ENCODE results near the gene ENO1. TPM values are rescaled to one million over a fixed set of nuclear protein-coding genes. Genes with fewer than 3 reads are reported as not detected.

The ENO1 gene
- total and polyA plus RNA-seq, 9 of the 15 experiments (the other 6 are each of a cell fraction or from before 2014, with no cell fraction given), result 2,249 to 7,472 (median 2,868) TPM

DNA sequence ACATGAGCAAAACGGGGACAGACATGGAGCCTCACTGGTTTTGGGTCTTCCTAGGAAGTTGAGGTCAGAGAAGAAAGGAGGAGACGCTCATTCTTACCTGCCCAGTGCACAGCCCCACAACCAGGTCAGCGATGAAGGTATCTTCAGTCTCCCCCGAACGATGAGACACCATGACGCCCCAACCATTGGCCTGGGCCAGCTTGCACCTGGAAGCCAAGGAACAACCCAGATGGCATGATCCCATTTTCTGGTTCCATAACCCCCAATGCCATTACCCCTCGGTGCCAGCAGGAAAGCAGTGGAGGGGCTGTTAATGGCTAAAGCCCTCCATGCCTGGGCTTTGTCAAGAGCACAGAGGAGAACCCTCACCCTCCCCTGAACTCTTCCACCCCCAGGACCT lies 15.3 kb downstream of the ENO1 start (continued):
- TF ChIP-seq, protein P1, sequence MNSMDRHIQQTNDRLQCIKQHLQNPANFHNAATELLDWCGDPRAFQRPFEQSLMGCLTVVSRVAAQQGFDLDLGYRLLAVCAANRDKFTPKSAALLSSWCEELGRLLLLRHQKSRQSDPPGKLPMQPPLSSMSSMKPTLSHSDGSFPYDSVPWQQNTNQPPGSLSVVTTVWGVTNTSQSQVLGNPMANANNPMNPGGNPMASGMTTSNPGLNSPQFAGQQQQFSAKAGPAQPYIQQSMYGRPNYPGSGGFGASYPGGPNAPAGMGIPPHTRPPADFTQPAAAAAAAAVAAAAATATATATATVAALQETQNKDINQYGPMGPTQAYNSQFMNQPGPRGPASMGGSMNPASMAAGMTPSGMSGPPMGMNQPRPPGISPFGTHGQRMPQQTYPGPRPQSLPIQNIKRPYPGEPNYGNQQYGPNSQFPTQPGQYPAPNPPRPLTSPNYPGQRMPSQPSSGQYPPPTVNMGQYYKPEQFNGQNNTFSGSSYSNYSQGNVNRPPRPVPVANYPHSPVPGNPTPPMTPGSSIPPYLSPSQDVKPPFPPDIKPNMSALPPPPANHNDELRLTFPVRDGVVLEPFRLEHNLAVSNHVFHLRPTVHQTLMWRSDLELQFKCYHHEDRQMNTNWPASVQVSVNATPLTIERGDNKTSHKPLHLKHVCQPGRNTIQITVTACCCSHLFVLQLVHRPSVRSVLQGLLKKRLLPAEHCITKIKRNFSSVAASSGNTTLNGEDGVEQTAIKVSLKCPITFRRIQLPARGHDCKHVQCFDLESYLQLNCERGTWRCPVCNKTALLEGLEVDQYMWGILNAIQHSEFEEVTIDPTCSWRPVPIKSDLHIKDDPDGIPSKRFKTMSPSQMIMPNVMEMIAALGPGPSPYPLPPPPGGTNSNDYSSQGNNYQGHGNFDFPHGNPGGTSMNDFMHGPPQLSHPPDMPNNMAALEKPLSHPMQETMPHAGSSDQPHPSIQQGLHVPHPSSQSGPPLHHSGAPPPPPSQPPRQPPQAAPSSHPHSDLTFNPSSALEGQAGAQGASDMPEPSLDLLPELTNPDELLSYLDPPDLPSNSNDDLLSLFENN (IDR thresholded peaks at IDR 0.05; ENCODE audit: low read depth in 2 of 2, low read length in 2 of 2), result no peak
- TF ChIP-seq PHF20 (IDR thresholded peaks at IDR 0.05; ENCODE audit: partially characterized antibody) (no peak), SUPT5H (IDR thresholded peaks at IDR 0.05) (0 out of 2 replicates have a peak, but pooled peaks have one; percentile 4), ZNF384 (IDR thresholded peaks at IDR 0.05; ENCODE audit: low read depth, low read length) (no peak)

DNA sequence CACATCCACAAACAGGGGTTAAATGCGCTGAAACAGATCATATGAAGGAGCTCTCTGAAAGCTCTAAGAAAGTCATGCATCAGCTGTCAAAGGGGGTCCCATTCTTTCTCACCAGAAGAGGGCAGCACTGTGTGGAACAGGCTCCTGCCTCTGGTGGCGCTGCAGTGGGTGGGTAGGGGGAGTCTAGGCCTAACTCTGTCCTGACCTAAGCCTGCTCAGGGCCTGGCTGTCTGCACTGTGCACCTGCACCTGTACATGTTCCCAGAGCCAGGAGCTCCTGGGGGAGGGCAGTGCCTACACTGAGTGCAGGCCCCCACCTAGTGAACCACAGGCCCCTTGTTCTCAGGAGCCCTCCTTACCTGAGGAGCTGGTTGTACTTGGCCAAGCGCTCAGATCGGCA lies 16.0 kb downstream of the ENO1 start:
- DNase-seq (ENCODE audit: extremely low read depth in 1 of 4, low spot score in 3 of 4), result peak; percentile 57 to 76 (median 60)
- no peak overlapping the region for H3K4me2 ChIP-seq (ENCODE audit: insufficient read depth, low read length)
- FAIRE-seq, result peak; percentile 29
- no peaks in the 10 kb centered on the region for H3K9me3 ChIP-seq (replicated peaks; ENCODE audit: control insufficient read depth, insufficient read depth, low read depth, low read length)
- intact Hi-C loops (cut with micrococcal nuclease) (no loop called here), in situ Hi-C loops (cut with MboI) (no loop called here)
- H3K9me1 ChIP-seq (ENCODE audit: control insufficient read depth, insufficient read depth, low read length), result peaks cover 14% of the 10 kb centered on the region
- ATAC-seq, result peak; percentile 64
- no peak overlapping the region for H3K4me3 ChIP-seq
- ChIA-PET POLR2A (interaction anchor here (0.5 to 14.9 kb wide), 10 partner anchors 8 to 182 kb away, joined by 3 to 219 read pairs (median 4); partner anchors contain the start of gene ENO1), CTCF (ENCODE audit: low intra/inter-chr PET ratio) (no interaction called here)
- peak overlapping the region; percentile 1; the same call in 1 of the 3 replicates for H3K27ac ChIP-seq (ENCODE audit: extremely low read depth, low read depth, low read length)
- peaks cover 83% of the 10 kb centered on the region for H4K20me1 ChIP-seq (replicated peaks; ENCODE audit: control insufficient read depth, insufficient read depth, low read length)
- H3K9ac ChIP-seq (ENCODE audit: insufficient read depth in 1 of 2, low read depth in 2 of 2, low read length in 2 of 2), result no peak overlapping the region
- H3K36me3 ChIP-seq (ENCODE audit: control insufficient read depth, insufficient read depth, low read length), result peaks cover 98% of the 10 kb centered on the region
- no TSS peak for BruUV-seq (replicated peaks)
- H3K27me3 ChIP-seq (ENCODE audit: control insufficient read depth in 2 of 2, insufficient read depth in 2 of 2, low read length in 2 of 2), result no peaks in the 10 kb centered on the region
- H3K4me1 ChIP-seq (replicated peaks in 1 of 2; ENCODE audit: control insufficient read depth in 2 of 2, insufficient read depth in 2 of 2, low read length in 2 of 2), result peaks cover 13% of the 10 kb centered on the region in 2 experiments
- peaks cover 33% of the 10 kb centered on the region for H3K79me2 ChIP-seq (ENCODE audit: control insufficient read depth, insufficient read depth, low read length)
- 86% methylated on average over 4 of the region's 4 CpGs for WGBS (ENCODE audit: insufficient coverage, low coverage, missing lambda C conversion rate)
- no peak overlapping the region for H2AFZ ChIP-seq (ENCODE audit: low read depth, low read length)
- TF ChIP-seq RAD21 (CRISPR knock-in tag; conservative IDR thresholded peaks at IDR 0.05 in 1 of 2, IDR thresholded peaks at IDR 0.05 in 1 of 2) (peak in 1 of 2 experiments; percentile 45; a peak in 1 of 4 replicates), ZNF512 (tag; IDR thresholded peaks at IDR 0.05) (no peak), RBM22 (IDR thresholded peaks at IDR 0.05; ENCODE audit: low read depth, low read length, poor library complexity, severe bottlenecking) (peak; percentile 27)
- TF ChIP-seq, protein P2, sequence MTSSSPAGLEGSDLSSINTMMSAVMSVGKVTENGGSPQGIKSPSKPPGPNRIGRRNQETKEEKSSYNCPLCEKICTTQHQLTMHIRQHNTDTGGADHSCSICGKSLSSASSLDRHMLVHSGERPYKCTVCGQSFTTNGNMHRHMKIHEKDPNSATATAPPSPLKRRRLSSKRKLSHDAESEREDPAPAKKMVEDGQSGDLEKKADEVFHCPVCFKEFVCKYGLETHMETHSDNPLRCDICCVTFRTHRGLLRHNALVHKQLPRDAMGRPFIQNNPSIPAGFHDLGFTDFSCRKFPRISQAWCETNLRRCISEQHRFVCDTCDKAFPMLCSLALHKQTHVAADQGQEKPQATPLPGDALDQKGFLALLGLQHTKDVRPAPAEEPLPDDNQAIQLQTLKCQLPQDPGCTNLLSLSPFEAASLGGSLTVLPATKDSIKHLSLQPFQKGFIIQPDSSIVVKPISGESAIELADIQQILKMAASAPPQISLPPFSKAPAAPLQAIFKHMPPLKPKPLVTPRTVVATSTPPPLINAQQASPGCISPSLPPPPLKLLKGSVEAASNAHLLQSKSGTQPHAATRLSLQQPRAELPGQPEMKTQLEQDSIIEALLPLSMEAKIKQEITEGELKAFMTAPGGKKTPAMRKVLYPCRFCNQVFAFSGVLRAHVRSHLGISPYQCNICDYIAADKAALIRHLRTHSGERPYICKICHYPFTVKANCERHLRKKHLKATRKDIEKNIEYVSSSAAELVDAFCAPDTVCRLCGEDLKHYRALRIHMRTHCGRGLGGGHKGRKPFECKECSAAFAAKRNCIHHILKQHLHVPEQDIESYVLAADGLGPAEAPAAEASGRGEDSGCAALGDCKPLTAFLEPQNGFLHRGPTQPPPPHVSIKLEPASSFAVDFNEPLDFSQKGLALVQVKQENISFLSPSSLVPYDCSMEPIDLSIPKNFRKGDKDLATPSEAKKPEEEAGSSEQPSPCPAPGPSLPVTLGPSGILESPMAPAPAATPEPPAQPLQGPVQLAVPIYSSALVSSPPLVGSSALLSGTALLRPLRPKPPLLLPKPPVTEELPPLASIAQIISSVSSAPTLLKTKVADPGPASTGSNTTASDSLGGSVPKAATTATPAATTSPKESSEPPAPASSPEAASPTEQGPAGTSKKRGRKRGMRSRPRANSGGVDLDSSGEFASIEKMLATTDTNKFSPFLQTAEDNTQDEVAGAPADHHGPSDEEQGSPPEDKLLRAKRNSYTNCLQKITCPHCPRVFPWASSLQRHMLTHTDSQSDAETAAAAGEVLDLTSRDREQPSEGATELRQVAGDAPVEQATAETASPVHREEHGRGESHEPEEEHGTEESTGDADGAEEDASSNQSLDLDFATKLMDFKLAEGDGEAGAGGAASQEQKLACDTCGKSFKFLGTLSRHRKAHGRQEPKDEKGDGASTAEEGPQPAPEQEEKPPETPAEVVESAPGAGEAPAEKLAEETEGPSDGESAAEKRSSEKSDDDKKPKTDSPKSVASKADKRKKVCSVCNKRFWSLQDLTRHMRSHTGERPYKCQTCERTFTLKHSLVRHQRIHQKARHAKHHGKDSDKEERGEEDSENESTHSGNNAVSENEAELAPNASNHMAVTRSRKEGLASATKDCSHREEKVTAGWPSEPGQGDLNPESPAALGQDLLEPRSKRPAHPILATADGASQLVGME (CRISPR knock-in tag; IDR thresholded peaks at IDR 0.05), result no peak
